DOHH2 (cell line): ENCODE results near the gene TTC9B.

ENCODE experiments used
- H3F3A ChIP-seq: fragments of 200-600 bp; sonication (generic), shearing (Covaris generic); 2 replicates; pipeline ENCODE4 v1.6.0; 2016; ENCODE audit warnings: antibody characterized with exemption, mild to moderate bottlenecking; ENCODE audit not compliant: control insufficient read depth, insufficient read depth
- H3K27ac ChIP-seq: fragments of 200-600 bp; sonication (generic); 2 replicates; pipeline ENCODE4 v1.5.1; 2014; ENCODE audit warnings: low read depth, mild to moderate bottlenecking, low read length, moderate library complexity
- H3K27me3 ChIP-seq: fragments of 200-600 bp; sonication (generic); 2 replicates; pipeline ENCODE4 v1.6.1; 2014; ENCODE audit warnings: mild to moderate bottlenecking, low read length, mixed read lengths; ENCODE audit not compliant: control insufficient read depth
- H3K36me3 ChIP-seq: fragments of 200-600 bp; sonication (generic); 2 replicates; pipeline ENCODE4 v1.6.1; 2014; ENCODE audit warnings: mild to moderate bottlenecking, low read length, moderate library complexity, mixed read lengths; ENCODE audit not compliant: control insufficient read depth
- H3K4me1 ChIP-seq: fragments of 200-600 bp; sonication (generic); 2 replicates; pipeline ENCODE4 v1.6.1; 2014; ENCODE audit warnings: mild to moderate bottlenecking, low read length, mixed read lengths; ENCODE audit not compliant: control insufficient read depth
- H3K4me2 ChIP-seq: fragments of 200-600 bp; sonication (generic); 2 replicates; pipeline ENCODE4 v1.6.0; 2014; ENCODE audit warnings: mild to moderate bottlenecking, low read length, moderate library complexity
- H3K4me3 ChIP-seq: fragments of 200-600 bp; sonication (generic); 2 replicates; pipeline ENCODE4 v1.5.1; 2014; ENCODE audit warnings: mild to moderate bottlenecking, low read length, mixed read lengths
- H3K79me2 ChIP-seq: fragments of 200-600 bp; sonication (generic); 2 replicates; pipeline ENCODE4 v1.6.1; 2014; ENCODE audit warnings: mild to moderate bottlenecking, low read length, mixed read lengths; ENCODE audit not compliant: control insufficient read depth
- H3K9me2 ChIP-seq: fragments of 200-600 bp; sonication (generic); replicated peaks from 2 replicates; pipeline ENCODE4 v1.6.1; 2014; ENCODE audit warnings: mild to moderate bottlenecking, low read length, mixed read lengths; ENCODE audit not compliant: control insufficient read depth
- H3K9me3 ChIP-seq: fragments of 200-600 bp; sonication (generic); 2 replicates; pipeline ENCODE4 v1.6.1; 2014; ENCODE audit warnings: antibody characterized with exemption, low read length, mixed read lengths; ENCODE audit not compliant: control insufficient read depth, insufficient read depth
- H4K20me1 ChIP-seq: fragments of 200-600 bp; sonication (generic); 2 replicates; pipeline ENCODE4 v1.6.0; 2014; ENCODE audit warnings: low read depth, mild to moderate bottlenecking, antibody characterized with exemption, low read length, moderate library complexity; ENCODE audit not compliant: control insufficient read depth, insufficient read depth
- EZH2phosphoT487 ChIP-seq: fragments of 200-600 bp; sonication (generic); IDR thresholded peaks from 2 replicates; pipeline ENCODE4 v1.6.1; 2017; ENCODE audit warnings: borderline replicate concordance, mild to moderate bottlenecking, antibody characterized with exemption, low read length, moderate library complexity, mixed read lengths
- TF ChIP-seq, protein P1 (sequence below): fragments of 200-600 bp; sonication (generic); IDR thresholded peaks from one replicate; pipeline ENCODE4 v1.5.1; 2014; ENCODE audit warnings: antibody characterized with exemption, mild to moderate bottlenecking, low read depth, low read length; ENCODE audit not compliant: poor library complexity, severe bottlenecking

The TTC9B gene

DNA sequence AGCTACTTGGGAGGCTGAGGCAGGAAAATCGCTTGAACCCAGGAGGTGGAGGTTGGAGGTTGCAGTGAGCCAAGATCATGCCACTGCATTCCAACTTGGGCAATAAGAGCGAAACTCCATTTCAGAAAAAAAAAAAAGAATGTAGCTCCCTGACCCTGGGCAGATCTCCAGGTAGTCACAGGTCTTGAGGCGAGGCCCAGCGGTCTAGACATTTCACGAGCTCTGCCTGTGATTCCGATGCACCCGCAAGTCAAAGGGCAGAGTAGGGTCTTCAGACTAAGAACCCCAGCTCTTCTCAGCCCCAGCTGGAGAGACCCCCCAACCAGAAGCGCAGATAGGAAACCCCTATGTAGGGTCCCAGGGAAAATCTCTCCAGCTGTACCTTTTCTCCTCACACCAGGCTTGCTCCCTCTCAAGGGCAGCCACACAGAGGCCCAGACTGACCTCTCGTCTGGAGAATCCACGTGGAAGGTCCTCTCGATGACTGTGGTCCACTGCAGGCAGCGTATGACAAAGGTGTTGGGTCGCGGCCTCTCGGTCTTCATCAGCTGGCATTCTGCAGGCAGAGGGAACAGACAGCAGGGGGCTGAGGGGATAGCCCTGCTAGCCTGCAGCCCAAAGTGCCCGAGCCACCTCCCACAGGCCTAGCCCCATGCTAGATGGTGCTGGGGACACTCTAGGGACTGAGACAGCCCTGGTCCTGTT is 36.7 kb upstream of the TTC9B start:
- Histone ChIP-seq H3K9me3 (no peaks in the 10 kb centered on the region), H3K4me1 (no peaks in the 10 kb centered on the region), H3K27ac (no peak overlapping the region), H3K4me2 (no peak overlapping the region), H3F3A (peaks cover 3% of the 10 kb centered on the region; the same call in 1 of the 2 replicates), H3K36me3 (peaks cover 46% of the 10 kb centered on the region), H4K20me1 (no peaks in the 10 kb centered on the region), H3K9me2 (no peaks in the 10 kb centered on the region), H3K79me2 (peaks cover 26% of the 10 kb centered on the region), H3K27me3 (no peaks in the 10 kb centered on the region), H3K4me3 (no peak overlapping the region)
- TF ChIP-seq, protein P1, sequence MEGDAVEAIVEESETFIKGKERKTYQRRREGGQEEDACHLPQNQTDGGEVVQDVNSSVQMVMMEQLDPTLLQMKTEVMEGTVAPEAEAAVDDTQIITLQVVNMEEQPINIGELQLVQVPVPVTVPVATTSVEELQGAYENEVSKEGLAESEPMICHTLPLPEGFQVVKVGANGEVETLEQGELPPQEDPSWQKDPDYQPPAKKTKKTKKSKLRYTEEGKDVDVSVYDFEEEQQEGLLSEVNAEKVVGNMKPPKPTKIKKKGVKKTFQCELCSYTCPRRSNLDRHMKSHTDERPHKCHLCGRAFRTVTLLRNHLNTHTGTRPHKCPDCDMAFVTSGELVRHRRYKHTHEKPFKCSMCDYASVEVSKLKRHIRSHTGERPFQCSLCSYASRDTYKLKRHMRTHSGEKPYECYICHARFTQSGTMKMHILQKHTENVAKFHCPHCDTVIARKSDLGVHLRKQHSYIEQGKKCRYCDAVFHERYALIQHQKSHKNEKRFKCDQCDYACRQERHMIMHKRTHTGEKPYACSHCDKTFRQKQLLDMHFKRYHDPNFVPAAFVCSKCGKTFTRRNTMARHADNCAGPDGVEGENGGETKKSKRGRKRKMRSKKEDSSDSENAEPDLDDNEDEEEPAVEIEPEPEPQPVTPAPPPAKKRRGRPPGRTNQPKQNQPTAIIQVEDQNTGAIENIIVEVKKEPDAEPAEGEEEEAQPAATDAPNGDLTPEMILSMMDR, result no peak
- no peak for TF ChIP-seq EZH2phosphoT487

DNA sequence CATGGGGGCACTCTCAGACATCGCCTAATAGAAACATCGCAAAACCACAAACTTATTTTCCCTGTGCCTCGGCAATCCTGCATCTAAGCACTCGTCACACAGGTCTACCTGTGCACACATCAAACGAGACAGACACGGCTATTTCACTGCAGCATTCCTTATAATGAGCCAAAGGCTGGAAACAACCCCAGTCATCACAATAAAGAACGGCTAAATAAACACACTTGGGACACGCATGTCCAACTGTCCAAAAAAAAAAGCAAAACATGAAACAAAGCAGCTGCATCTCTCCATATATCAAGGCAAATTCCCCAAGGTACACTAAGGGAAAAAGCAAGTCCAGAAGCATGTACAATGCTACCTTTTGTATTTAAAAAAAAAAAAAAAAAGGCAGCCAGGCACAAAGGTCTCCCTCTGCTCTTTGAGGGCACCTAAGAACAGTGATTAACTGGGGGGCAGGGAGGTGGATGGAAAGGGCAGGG is 35.5 kb upstream of the TTC9B start:
- Histone ChIP-seq H3K79me2 (peaks cover 18% of the 10 kb centered on the region), H3K4me3 (no peak overlapping the region), H3K9me3 (no peaks in the 10 kb centered on the region), H3F3A (no peaks in the 10 kb centered on the region), H3K27ac (no peak overlapping the region), H3K36me3 (peaks cover 46% of the 10 kb centered on the region), H3K27me3 (no peaks in the 10 kb centered on the region), H4K20me1 (no peaks in the 10 kb centered on the region), H3K4me1 (no peaks in the 10 kb centered on the region), H3K9me2 (no peaks in the 10 kb centered on the region), H3K4me2 (no peak overlapping the region)
- no peak for TF ChIP-seq EZH2phosphoT487
- TF ChIP-seq, protein P1, result no peak

DNA sequence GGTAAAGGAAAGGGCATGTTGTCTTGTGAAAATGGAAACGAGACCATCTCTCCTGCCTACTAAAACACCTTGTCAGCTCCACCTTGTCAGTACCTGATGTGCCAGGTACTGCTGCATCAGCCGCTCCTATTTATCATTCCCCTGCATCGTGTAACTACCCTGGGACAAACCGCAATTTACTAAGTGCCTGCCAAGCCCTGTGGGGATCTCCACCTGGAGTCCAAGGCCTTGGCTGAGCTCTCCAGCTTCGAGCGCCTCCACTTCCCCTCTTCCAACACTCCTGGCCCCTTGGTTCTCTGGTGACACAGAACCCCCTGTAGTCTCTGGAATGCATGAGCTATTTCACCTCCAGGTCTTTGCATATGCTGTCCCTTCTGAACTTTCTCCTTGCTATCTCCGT is 34.2 kb upstream of the TTC9B start:
- no peak overlapping the region for H3K4me3 ChIP-seq
- no peaks in the 10 kb centered on the region for H3F3A ChIP-seq
- H3K4me2 ChIP-seq, result no peak overlapping the region
- no peaks in the 10 kb centered on the region for H3K4me1 ChIP-seq
- no peaks in the 10 kb centered on the region for H3K27me3 ChIP-seq
- peaks cover 47% of the 10 kb centered on the region for H3K36me3 ChIP-seq
- H3K9me3 ChIP-seq, result no peaks in the 10 kb centered on the region
- H4K20me1 ChIP-seq, result no peaks in the 10 kb centered on the region
- TF ChIP-seq EZH2phosphoT487, result no peak
- TF ChIP-seq, protein P1, result no peak
- no peak overlapping the region for H3K27ac ChIP-seq
- H3K9me2 ChIP-seq, result no peaks in the 10 kb centered on the region
- peaks cover 8% of the 10 kb centered on the region for H3K79me2 ChIP-seq
